22Rv1 (cell line): ENCODE data around the gene DPCD.

Source experiments
- CTCF ChIP-seq: fragments of 450-650 bp; IDR thresholded peaks from 2 replicates; pipeline ENCODE4 v1.5.1; 2017; ENCODE audit warnings: mild to moderate bottlenecking
- ZFX ChIP-seq: fragments of 450-650 bp; IDR thresholded peaks from 2 replicates; pipeline ENCODE4 v1.6.1; 2017; ENCODE audit warnings: antibody characterized with exemption, borderline replicate concordance

- TF ChIP-seq CTCF = no peak
- no peak for TF ChIP-seq ZFX
These were observed 24.8 kb downstream of the DPCD start for GRCh38 chr10:101612872-101613271.
